Fibroblast of skin of back (primary cell): ENCODE results near the gene TNIK.

Experiments
- DNase-seq: peaks from one replicate; pipeline ENCODE4 v3.0.0-alpha.2; 2013

Gene TNIK

DNA sequence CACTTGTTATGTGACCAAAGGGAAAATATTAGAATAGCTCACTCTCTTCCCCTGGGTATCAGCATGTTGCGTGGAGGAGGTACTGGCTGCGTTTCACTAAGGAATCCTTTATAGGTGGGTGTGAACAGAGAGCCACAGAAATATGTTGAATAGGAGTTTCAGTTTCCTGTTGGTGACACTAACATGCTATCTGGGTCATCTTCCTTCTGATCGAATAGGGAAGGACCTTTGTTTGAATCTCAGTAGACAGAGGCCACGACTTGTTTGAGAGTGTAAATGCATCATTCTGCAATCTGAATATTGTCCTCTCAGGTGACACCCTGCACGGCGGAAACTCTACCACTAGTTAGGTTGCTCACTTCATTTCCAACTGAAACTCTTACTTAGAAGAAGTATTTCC, 275.8 kb downstream of the TNIK start:
- DNase-seq = no peak

DNA sequence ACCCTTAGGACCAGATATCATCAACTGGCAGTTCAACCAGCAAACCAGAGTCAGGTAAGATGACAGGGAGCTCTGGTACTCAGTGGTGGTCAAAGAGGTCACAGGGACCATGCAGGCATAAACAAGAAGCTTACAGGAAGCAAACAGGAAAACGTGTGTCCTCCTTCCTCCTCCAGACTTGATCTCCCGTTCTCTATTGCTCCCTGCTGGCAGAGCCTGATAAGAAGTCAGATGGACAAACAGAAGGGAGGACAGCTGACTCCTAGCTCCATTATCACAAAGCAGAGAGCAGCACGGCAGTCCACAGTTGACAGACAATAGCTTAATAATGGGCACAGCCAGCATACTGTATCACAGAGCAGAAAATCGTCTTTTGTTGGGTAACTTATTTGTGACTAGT, 277.2 kb downstream of the TNIK start:
- no peak for DNase-seq

DNA sequence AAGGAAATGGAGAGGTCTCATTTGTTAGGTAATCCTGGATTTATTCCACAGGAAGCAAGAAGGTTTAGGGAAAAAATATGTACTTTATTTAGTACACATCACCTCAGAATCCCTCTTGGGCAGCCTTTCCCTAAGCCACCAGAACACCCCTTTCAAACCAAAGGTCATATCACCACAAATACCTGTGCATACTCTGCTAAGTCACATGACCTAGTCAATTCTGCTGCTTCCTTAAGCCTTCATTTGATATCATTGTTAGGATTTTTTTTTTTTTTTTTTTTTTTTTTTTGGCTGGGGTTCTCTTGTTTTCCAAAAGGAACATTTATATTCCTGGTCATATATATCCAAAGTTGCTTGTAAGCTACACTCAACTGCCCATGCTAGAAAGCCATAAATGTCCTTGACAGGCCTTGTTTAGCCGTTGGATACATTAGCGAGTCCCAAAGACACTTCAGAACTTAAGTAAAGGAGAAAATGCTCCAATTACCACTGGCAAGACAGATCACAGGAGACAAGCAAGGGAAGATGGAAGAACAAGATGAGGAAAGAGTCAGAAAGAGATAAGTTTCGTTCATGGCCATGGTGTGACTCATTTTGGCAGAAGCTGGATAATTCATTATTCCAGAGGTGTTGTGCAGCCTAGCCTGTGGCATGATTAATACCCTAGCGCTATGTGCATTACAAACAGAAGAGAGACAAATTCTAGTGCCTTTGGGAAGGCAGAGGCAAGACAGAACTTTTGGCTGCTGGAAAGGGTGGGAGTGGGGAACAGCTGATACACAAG, 278.1 kb downstream of the TNIK start:
- DNase-seq = no peak

DNA sequence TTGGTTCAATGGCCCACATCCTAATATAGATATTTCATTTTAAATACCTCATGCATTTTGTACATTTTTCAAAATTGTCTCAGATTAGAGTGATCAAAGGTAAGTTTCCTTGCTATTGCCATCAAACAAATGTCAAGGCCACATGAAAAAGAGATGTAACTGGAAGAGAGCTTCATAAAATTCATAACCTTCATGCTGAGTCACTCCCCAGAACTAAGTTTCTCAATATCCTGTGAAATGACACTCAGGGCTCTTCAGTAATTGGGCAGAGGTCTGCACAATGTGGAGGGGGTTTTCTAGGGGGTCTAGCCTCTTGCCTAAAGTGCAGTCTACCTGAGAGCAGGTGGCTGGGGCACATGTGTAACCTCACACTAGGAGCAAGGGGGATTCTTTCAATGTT, 281.5 kb downstream of the TNIK start:
- DNase-seq = no peak

DNA sequence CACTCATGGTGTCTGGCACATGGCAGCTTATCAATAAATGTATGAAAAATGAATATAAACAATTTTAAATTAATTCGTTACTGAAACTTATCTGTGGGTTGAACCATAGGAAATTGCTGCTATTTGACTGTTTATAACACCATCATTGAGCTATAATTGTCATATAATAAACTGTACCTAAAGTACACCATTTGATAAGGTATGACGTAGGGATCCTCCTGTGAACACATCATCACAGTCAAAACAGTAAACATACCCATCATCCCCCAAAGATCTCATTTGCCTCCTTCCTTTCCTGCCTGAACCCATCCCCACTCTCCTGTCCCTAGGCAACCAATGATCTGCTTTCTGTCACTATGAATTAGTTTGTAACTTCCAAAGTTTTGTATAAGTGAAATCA, 282.7 kb downstream of the TNIK start:
- no peak for DNase-seq

DNA sequence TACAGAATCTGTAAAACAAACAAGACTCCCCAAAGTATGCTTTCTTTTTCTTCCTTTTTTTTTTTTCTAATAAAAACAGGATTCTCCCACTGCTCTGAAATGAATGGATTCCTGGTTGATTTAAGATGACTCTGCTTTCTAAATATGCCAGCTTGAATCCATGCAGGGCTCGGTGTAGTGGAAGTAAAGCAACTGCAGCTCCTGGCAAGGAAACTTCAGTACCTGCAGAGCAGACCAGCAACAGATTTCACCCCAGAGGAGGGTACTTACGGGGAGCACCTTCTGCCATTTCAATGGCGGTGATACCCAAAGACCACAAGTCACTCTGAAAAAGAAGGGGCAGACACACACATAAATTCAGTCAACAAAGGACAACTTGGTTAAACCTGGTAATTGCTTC, 283.1 kb downstream of the TNIK start:
- DNase-seq = no peak

DNA sequence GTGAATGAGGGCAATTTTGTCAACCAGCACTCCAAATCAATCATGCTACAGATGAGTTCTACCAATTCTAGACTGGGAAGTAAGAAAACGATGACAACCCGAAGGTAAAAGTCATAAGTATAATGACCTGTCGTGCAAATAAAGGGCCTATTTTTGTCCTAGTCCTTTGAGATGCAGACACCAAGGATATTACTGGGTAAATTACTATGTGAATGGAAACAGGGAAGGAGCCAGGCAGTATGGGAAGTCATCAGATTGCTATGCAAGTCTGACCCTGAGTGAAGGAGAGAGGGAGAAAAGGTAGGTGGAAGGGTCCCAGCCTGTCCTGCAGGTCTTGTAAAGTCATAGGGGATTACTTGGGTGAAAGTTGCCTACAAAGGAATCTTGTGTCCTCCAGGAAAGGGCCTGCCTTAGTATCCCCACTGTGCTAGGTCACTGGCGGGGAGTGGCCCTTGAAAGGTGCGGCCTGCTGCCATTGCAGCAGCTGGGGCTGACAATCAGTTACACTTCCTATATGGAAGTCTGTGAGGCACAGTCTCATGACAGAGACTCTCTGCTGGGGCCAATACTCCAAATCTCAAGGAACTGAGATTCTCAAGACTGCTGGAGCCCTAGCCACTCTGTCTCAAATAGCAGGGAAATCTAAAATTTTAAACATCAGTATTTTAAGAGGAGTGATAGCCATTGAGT, 283.8 kb downstream of the TNIK start:
- no peak for DNase-seq

DNA sequence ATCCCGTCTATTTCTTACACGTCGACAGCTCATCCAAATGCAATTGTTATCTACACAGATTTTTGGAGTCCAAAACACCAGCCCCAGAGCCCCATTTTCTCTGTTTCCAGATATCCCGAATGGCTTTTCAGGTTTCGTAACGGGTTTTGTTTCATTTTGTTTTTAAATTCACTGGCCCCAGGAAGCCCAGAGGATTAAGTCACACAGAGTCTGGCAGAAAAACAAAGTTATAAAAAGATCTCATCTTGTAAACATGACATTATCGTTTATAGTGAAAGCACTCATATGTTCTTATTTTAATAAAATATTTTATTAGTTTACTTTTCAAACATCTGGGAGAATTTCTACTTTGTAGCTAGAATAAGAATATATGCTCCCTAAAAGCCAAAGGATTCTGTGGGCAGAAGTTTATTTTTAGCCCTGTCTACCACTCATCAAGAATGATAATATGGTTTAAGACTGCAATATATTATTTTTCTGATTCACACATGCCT, 284.4 kb downstream of the TNIK start:
- no peak for DNase-seq

DNA sequence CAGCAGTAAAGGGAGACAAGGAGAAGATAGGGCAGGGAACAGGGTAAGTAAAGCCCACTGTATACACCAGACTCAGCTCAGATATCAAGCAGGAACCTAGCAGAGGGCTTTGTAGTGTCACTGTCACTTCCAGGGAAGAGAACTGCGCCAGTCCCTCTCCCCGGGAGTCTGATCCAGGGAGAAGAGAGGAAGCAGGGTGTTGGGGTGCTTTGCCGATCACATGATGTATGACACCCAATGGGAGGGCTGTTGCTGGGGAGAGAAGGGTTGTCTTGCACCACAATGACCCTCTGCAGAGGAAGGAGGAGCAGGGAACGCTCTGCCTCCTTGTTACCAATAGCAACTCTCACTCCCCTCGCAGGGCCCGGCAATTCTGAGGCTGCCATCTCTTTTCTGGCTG, 286.5 kb downstream of the TNIK start:
- no peak for DNase-seq

DNA sequence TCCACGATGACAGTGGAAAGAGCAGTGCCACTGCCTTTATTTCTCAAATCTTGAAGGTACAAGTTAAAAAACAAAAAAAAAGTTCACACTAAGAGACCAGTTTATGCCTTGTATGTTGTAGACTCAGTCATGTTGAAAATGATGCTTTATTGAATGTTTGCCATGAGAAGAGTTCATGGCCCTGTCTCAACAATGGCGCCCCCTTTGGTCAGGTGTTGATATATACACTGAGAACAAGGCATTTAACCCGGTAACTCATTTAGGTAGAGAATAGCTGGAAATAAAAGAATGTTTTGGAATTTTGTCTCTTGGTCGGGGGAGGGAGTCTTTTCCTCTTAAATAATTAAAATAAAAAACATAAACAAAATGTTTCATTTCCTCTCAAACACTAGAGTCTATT, 288.1 kb downstream of the TNIK start:
- no peak for DNase-seq

DNA sequence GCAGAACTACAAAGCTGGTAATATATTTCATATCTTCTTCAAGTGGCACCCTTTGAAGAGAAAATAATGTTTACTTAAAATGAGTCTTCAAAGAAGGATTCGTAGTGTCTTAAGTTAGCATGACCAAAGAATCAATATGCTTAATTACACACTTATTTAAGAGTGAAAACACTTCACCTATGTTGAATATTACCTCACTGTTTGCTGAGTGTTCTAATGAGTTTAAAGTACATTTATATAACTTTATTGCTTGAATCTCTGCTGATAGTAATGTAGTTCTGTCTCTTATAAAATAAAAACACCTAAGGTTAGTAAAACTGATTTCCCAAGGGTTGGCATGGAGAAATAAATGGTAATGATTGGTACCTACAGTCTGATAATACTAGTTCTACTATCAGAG, 290.3 kb downstream of the TNIK start:
- DNase-seq = no peak

DNA sequence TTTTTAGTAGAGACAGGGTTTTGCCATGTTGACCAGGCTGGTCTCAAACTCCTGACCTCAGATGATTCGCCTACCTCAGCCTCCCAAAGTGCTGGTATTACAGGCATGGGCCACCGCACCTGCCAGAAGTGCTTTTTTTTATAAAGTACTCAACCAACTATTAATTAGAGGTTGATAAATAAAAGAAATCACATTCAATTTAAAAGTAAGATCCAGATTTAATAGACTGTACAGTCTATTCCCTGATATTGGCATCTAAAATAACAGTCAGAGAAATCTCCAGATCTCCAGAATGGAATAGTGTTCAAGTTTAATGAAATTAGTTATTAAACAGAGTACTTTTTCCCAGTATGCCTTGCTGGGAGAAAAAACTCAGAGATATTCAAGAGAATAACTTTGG, 290.8 kb downstream of the TNIK start:
- DNase-seq = no peak

DNA sequence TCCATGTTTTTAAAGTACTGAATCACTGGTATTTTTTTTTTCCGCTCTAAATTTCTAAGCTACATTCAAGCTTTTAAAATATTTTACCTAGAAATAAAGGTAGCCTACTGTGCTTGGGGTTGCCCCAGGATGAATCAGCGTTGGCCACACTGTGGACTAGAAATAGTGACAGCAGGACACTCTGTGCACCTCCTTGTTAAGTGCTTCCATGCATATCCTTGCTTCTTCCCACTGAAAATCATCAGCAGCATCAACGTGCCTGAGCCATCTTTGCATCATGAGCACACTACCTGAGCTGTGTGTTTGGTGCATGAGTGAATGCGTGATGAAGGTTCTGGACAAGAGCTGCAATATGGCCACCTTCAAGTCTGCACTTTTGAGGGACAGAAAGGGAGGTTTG, 291.7 kb downstream of the TNIK start:
- DNase-seq = no peak

DNA sequence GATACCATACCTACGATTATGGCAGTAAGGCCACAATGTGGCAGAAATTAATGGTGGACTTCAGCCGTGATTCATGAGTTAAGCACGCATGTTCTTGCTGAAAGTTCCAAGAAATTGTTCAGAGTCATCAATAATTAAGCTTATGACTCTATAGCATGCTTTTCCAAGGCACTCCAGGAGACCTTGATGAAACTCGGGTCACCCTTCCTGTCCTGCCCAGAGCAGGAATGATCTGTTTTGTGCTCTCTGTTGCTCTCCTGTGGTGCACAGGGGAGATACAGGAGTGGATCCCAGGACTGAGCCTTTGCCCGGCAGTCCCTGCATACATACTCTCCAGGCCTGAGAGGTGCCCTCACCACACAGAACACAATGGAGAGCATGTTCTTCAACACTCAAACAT, 292.1 kb downstream of the TNIK start:
- peak; percentile 37 for DNase-seq

DNA sequence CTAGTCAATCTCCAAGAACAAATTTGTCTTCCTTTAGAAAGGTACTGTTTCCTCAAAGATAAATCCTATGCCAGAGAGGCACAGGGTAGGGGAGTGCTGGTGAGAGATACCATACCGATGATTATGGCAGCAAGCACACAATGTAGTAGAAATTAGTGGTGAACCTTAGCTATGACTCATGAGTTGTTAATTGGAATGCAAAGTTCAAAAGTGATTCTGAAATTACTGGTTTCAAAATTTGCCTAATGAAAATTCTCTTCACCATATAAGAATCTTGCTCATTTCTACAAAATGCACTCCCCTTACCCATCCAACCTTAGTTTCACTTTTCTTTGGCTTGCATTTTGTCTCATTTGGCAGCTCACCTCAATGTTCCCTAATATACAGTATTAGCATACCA, 294.2 kb downstream of the TNIK start:
- DNase-seq = no peak

DNA sequence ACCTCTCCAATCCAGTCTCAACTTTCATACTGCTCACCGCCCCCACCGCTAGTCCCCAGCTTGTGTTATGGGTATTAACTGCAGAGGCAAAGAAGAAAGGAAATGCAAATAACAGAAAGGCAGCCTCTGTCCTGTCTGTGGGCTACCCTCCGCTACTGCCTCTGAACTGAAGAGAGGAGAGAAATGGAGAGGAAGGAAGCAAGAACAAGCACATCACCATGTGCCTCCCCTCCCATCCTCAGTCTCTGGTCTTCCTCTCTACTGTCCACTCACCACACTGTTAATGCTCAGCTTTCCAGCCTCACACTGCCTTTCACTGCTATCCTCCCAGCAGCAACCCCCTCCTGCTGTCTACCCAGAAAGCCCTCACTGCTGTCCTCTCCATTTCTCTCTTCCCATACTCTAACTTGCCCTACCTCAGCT, 294.7 kb downstream of the TNIK start:
- no peak for DNase-seq

DNA sequence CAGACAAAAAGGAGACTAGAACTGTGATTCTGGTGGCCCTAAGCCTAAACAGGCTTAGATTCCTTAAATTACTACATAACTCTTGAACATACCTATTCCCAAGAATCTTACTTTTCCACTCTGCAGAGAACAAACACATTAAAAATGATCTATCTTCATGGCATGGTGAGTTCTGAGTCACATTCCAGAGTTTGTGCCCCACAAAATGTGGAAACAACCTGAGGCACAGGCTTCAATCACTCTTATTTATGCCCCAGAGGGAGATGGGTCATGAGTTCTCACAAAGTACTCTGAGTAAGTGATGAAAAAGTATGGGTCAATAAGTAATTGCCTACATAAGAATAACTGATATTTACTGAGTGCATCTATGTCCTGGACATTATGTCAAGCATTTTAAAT, 296.1 kb downstream of the TNIK start:
- DNase-seq = no peak

DNA sequence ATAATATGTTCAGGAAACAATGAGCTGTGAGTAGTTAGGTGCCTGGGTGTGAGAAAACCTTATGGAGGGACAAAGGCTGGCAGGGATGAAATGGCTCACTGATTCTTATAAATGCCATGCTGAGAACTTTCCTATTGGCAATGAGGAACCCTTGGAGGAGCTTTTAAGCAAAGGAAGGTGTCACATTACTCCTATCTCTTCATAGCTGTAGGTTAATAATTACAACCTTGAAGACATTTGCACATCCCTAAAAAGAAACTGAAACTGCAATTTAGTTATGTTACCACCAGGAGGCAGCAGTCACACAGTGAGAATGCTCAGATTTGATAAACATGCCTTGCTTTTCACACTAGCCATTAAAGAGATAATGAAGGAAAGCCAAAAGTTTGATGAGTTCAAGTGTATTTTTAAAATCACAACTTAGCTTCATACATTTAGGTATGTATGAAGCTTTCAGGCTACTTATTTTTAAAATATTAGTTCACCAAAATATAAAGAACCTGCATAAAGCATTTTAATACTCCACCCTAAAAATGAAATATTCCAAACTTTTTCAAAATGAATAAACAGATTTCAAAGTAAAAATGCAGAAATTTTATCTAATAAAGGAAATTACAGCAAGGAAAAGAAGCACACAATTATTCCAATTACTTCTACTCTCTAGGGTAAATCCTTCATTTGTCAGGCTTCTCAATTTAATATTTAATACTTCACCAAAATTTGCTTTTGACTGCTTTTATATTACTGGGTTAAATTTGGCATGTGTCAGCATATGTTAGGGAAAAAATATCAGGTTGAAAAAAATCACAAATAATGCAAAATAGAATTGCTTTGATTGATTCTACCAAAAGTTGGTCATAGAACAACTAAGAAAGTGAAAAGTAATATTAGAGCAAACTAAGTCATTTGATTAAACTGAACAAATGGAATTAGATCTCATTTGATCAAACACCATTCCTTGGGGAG, 296.8 kb downstream of the TNIK start:
- no peak for DNase-seq

DNA sequence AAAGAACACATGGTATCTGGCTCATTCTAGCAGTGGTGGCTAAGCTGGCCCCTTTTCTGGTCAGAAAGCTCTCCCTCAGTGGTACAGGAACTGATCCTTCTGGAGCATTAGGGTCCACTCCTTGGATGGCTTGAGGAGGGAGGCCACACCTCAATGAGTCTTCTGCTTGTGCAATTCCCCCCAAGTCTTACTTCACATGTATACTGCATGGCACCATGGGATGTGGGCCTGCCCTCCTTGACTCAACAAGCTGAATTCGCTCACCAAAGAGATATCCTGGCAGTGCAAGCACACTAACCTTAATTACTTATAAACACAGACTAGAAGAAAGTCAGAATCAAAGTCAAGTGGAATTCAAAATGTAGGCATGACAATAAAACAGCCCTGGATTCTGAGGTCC, 299.9 kb downstream of the TNIK start:
- no peak for DNase-seq

DNA sequence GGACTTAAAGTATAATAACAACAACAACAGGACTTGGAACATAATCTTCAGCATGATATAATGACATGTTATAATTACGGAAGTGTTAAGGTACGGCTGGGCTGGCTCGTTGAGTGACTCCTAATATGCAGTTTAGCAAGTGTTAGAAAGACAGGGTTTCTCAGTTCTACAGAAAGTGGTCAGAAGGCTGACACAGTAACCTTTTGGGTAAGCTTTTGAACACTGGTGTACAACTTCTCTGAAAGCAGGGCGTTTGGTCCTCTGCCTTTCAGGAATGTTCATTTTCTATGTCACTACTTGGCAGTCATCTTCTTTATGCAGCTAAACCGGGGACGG, 300.4 kb downstream of the TNIK start:
- no peak for DNase-seq

DNA sequence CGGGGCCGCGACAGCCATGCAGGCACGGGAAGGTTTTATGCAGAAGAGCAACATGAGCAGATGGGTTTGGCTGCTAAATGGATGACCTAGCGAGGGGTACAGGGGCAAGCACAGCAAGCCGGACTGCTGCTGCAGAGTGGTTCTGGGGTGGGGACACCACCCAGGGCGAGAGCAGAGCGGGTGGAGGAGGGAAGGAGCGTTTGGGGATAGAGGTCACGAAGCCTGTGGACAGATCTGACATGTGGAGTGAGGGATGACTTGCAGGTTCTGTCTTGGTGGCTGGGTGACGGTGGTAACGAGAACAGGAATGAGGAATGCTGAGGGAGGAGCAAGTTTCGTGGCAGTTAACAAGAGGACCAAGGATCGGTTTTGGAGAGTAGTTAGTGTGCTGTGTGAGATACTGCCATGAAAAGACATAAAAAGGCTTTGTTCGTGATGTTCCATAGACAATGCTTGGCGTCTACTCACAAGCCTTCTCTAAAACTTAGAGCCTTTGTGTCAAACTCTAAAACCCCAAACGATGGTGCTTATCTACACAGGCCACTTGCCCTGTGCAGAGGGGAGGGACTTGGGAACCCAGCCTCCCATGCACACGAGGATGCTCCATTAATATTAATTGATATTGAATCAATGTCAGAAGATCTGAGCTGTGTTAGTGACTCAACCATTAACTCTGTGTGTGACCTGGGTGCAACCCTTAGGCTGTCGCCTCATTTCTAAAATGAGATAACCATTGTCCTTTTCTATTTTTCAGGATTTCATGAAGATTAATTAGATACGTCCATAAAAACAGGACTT, 301.0 kb downstream of the TNIK start:
- no peak for DNase-seq

DNA sequence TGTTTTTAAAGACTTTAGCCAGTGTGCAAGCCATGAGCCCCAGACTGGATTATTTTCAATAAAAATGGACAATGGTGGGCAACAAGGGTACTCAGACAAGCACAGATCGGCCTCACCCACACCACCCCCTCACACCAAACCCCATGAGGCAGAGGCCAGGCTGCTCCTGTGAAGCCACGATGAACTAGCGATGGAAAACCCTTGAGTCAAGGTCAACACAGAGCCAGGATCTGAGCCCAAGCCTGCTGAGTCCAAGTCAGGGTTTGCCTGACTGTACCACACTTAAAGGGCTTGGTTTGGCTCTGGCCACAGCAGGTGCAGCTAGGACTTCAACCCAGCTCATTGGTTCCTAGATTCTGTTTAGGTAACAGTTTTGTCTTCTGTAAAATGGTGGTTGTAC, 302.2 kb downstream of the TNIK start:
- DNase-seq = no peak
